Trophoblast cell (in vitro differentiated cells and primary cell): Measurements from ENCODE around the gene ATP13A3.
"Not testable (repeated sequence)": the region's sequence is repeated elsewhere in the genome, so short reads cannot be mapped to it uniquely, and the experiment has no call there.

Source experiments
- DNase-seq, 2 donors: peaks; one replicate each; pipeline ENCODE4 v3.0.0-alpha.2; 2016
- H2AFZ ChIP-seq: 2 replicates; pipeline ENCODE4 v1.6.1; 2013; ENCODE audit warnings: low read length, moderate library complexity, mild to moderate bottlenecking; ENCODE audit not compliant: insufficient read depth, poor library complexity
- H2AK5ac ChIP-seq: 2 replicates; pipeline ENCODE4 v1.6.1; 2013; ENCODE audit warnings: mild to moderate bottlenecking, low read length
- H2BK120ac ChIP-seq: 2 replicates; pipeline ENCODE4 v1.6.1; 2013; ENCODE audit warnings: low read length, mild to moderate bottlenecking, moderate library complexity; ENCODE audit not compliant: insufficient read depth, poor library complexity
- H2BK12ac ChIP-seq: 2 replicates; pipeline ENCODE4 v1.6.1; 2013; ENCODE audit warnings: mild to moderate bottlenecking, low read length, moderate library complexity
- H2BK5ac ChIP-seq: 2 replicates; pipeline ENCODE4 v1.6.1; 2013; ENCODE audit warnings: low read length, low read depth, moderate library complexity, mild to moderate bottlenecking; ENCODE audit not compliant: poor library complexity
- H3K14ac ChIP-seq: 2 replicates; pipeline ENCODE4 v1.6.1; 2013; ENCODE audit warnings: mild to moderate bottlenecking, low read length
- H3K18ac ChIP-seq: 2 replicates; pipeline ENCODE4 v1.6.1; 2013; ENCODE audit warnings: mild to moderate bottlenecking, low read length
- H3K23ac ChIP-seq: 2 replicates; pipeline ENCODE4 v1.6.1; 2013; ENCODE audit warnings: low read length
- H3K27ac ChIP-seq: 2 replicates; pipeline ENCODE4 v1.5.1; 2013; ENCODE audit warnings: low read depth, mild to moderate bottlenecking, inconsistent platforms, low read length, moderate library complexity
- H3K27me3 ChIP-seq: 2 replicates; pipeline ENCODE4 v1.6.1; 2013; ENCODE audit warnings: inconsistent platforms, mild to moderate bottlenecking, low read length, moderate library complexity; ENCODE audit not compliant: insufficient read depth
- H3K36me3 ChIP-seq, 2 experiments: 1 replicate in 1 of 2; 2 replicates in 1 of 2; pipeline ENCODE4 v1.6.1; 2013; ENCODE audit warnings: low read length in 2 of 2, mild to moderate bottlenecking in 2 of 2, moderate library complexity in 1 of 2; ENCODE audit not compliant: insufficient read depth in 2 of 2, control insufficient read depth in 1 of 2
- H3K4ac ChIP-seq: 2 replicates; pipeline ENCODE4 v1.6.1; 2013; ENCODE audit warnings: low read depth, mild to moderate bottlenecking, low read length, moderate library complexity
- H3K4me1 ChIP-seq, 2 experiments: 1 replicate in 1 of 2; 2 replicates in 1 of 2; pipeline ENCODE4 v1.6.1; 2013; ENCODE audit warnings: low read length in 2 of 2, mild to moderate bottlenecking in 2 of 2, moderate library complexity in 1 of 2; ENCODE audit not compliant: insufficient read depth in 2 of 2, control insufficient read depth in 1 of 2
- H3K4me2 ChIP-seq: 2 replicates; pipeline ENCODE4 v1.6.1; 2013; ENCODE audit warnings: inconsistent platforms, mild to moderate bottlenecking, low read length, moderate library complexity
- H3K4me3 ChIP-seq: 2 replicates; pipeline ENCODE4 v1.5.1; 2013; ENCODE audit warnings: mild to moderate bottlenecking, low read depth, low read length, inconsistent platforms
- H3K79me1 ChIP-seq: one replicate; pipeline ENCODE4 v1.6.1; 2013; ENCODE audit warnings: low read length
- H3K79me2 ChIP-seq: 2 replicates; pipeline ENCODE4 v1.6.1; 2013; ENCODE audit warnings: low read length, mild to moderate bottlenecking; ENCODE audit not compliant: control insufficient read depth, insufficient read depth, poor library complexity
- H3K9ac ChIP-seq: 2 replicates; pipeline ENCODE4 v1.6.1; 2013; ENCODE audit warnings: mild to moderate bottlenecking, low read length
- H3K9me3 ChIP-seq: 2 replicates; pipeline ENCODE4 v1.6.1; 2013; ENCODE audit warnings: low read depth, mild to moderate bottlenecking, control low read depth, inconsistent platforms, low read length; ENCODE audit not compliant: insufficient read depth
- H4K12ac ChIP-seq: 2 replicates; pipeline ENCODE4 v1.6.1; 2013; ENCODE audit warnings: low read depth, mild to moderate bottlenecking, low read length, moderate library complexity
- H4K8ac ChIP-seq: 2 replicates; pipeline ENCODE4 v1.6.1; 2013; ENCODE audit warnings: low read depth, mild to moderate bottlenecking, low read length, moderate library complexity
- H4K91ac ChIP-seq: one replicate; pipeline ENCODE4 v1.6.1; 2013; ENCODE audit warnings: low read depth, mild to moderate bottlenecking, low read length, moderate library complexity
- WGBS: extraction: QIAGEN DNeasy Blood & Tissue Kit; methylation state at CpG from one replicate; pipeline ENCODE4 v1.1.7; 2013; ENCODE audit warnings: missing lambda C conversion rate; ENCODE audit not compliant: insufficient read length, insufficient coverage; ENCODE audit errors: extremely low coverage; 5-methylcytosine and 5-hydroxymethylcytosine counted together

The ATP13A3 gene

GRCh38 chr3:194500198-194500597, 13.4 kb upstream of the ATP13A3 start:
- H3K14ac ChIP-seq: no peak overlapping the region
- H2AK5ac ChIP-seq: no peak overlapping the region

GRCh38 chr3:194499516-194499915, 12.7 kb upstream of the ATP13A3 start:
- not testable (repeated sequence) for H2BK5ac ChIP-seq, H2AFZ ChIP-seq, H3K4me3 ChIP-seq, H3K14ac ChIP-seq, H3K4me2 ChIP-seq, H3K79me2 ChIP-seq, H3K9me3 ChIP-seq, H3K18ac ChIP-seq, H2BK12ac ChIP-seq, H4K91ac ChIP-seq, H3K23ac ChIP-seq, H3K4ac ChIP-seq, H4K8ac ChIP-seq, H2BK120ac ChIP-seq, H3K4me1 ChIP-seq, H3K36me3 ChIP-seq, H4K12ac ChIP-seq, H3K9ac ChIP-seq, H3K79me1 ChIP-seq, H3K27me3 ChIP-seq, H2AK5ac ChIP-seq, H3K27ac ChIP-seq
- no CpG with 5 or more reads among the region's 6 CpGs for WGBS
- peak in 1 of 2 donors; percentile 52 for DNase-seq

More at GRCh38 chr3:194500198-194500597, 13.4 kb upstream of the ATP13A3 start:
- Histone ChIP-seq H3K23ac (no peak overlapping the region), H2BK120ac (no peak overlapping the region), H4K12ac (no peak overlapping the region), H3K79me2 (no peaks in the 10 kb centered on the region), H3K27ac (no peak overlapping the region), H3K36me3 (no peaks in the 10 kb centered on the region), H2BK5ac (no peak overlapping the region), H3K4me1 (peaks cover 6 to 7% of the 10 kb centered on the region in 2 experiments), H3K18ac (no peak overlapping the region), H2AFZ (no peak overlapping the region), H3K4me3 (no peak overlapping the region), H3K9ac (no peak overlapping the region), H3K4ac (no peak overlapping the region), H4K91ac (no peak overlapping the region), H3K4me2 (no peak overlapping the region), H3K79me1 (no peaks in the 10 kb centered on the region), H4K8ac (no peak overlapping the region), H3K9me3 (no peaks in the 10 kb centered on the region), H2BK12ac (no peak overlapping the region), H3K27me3 (no peaks in the 10 kb centered on the region)
- DNase-seq: peak in 1 of 2 donors; percentile 74

- Histone ChIP-seq H3K9me3 (no peaks in the 10 kb centered on the region), H3K79me1 (no peaks in the 10 kb centered on the region), H4K8ac (no peak overlapping the region), H3K4me1 (peaks cover 6 to 7% of the 10 kb centered on the region in 2 experiments), H3K18ac (no peak overlapping the region), H3K27me3 (no peaks in the 10 kb centered on the region), H3K23ac (no peak overlapping the region), H2BK12ac (no peak overlapping the region), H2AK5ac (no peak overlapping the region), H3K27ac (no peak overlapping the region), H3K79me2 (no peaks in the 10 kb centered on the region), H3K4me2 (no peak overlapping the region), H3K36me3 (no peaks in the 10 kb centered on the region), H3K14ac (no peak overlapping the region), H3K4me3 (no peak overlapping the region), H4K91ac (no peak overlapping the region), H3K4ac (no peak overlapping the region), H4K12ac (no peak overlapping the region), H2BK120ac (no peak overlapping the region), H2AFZ (no peak overlapping the region), H3K9ac (no peak overlapping the region), H2BK5ac (no peak overlapping the region)
- WGBS: no CpG with 5 or more reads among the region's 8 CpGs
- DNase-seq: peak; percentile 71 to 91
Observed at GRCh38 chr3:194497799-194498575, 11.2 kb upstream of the ATP13A3 start.

- no CpG with 5 or more reads among the region's 7 CpGs for WGBS
- Histone ChIP-seq H2AK5ac (no peak overlapping the region), H3K4ac (no peak overlapping the region)
Observed at GRCh38 chr3:194496217-194496919, 9.6 kb upstream of the ATP13A3 start.

More at GRCh38 chr3:194496217-194496919, 9.6 kb upstream of the ATP13A3 start:
- Histone ChIP-seq H3K4me1 (peaks cover 6 to 7% of the 10 kb centered on the region in 2 experiments), H4K8ac (no peak overlapping the region), H3K27me3 (no peaks in the 10 kb centered on the region), H3K4me2 (no peak overlapping the region), H2BK5ac (no peak overlapping the region), H2AFZ (no peak overlapping the region), H3K27ac (no peak overlapping the region), H3K79me1 (no peaks in the 10 kb centered on the region), H3K23ac (no peak overlapping the region), H3K79me2 (no peaks in the 10 kb centered on the region), H3K36me3 (no peaks in the 10 kb centered on the region), H4K91ac (no peak overlapping the region), H4K12ac (no peak overlapping the region), H3K4me3 (no peak overlapping the region), H3K18ac (no peak overlapping the region), H3K9ac (no peak overlapping the region), H3K9me3 (no peaks in the 10 kb centered on the region), H2BK12ac (no peak overlapping the region), H3K14ac (no peak overlapping the region), H2BK120ac (no peak overlapping the region)
- no peak for DNase-seq
